H9 (cell line): ENCODE measurements around the gene HK3. TPM values are rescaled to one million over a fixed set of nuclear protein-coding genes. Genes with fewer than 3 reads are reported as not detected.

Source experiments
- DNase-seq: peaks from one replicate; pipeline ENCODE4 v3.0.0-alpha.2; 2017
- H2AFZ ChIP-seq: one replicate; pipeline ENCODE4 v1.6.1; 2013; ENCODE audit warnings: mild to moderate bottlenecking, low read length, control low read depth, moderate library complexity
- H2AK5ac ChIP-seq: 2 replicates; pipeline ENCODE4 v1.6.1; 2013; ENCODE audit warnings: low read length, control low read depth, mixed read lengths; ENCODE audit not compliant: insufficient read length
- H2BK120ac ChIP-seq: one replicate; pipeline ENCODE4 v1.6.1; 2013; ENCODE audit warnings: low read depth, mild to moderate bottlenecking, low read length, control low read depth, inconsistent platforms; ENCODE audit not compliant: poor library complexity, severe bottlenecking
- H2BK12ac ChIP-seq: 2 replicates; pipeline ENCODE4 v1.6.1; 2013; ENCODE audit warnings: low read length, control low read depth, mixed read lengths, low read depth; ENCODE audit not compliant: insufficient read length
- H2BK15ac ChIP-seq: 2 replicates; pipeline ENCODE4 v1.6.1; 2013; ENCODE audit warnings: low read depth, low read length, control low read depth
- H2BK20ac ChIP-seq: one replicate; pipeline ENCODE4 v1.6.1; 2013; ENCODE audit warnings: low read depth, mild to moderate bottlenecking, low read length, control low read depth, inconsistent platforms; ENCODE audit not compliant: poor library complexity, severe bottlenecking
- H2BK5ac ChIP-seq: 2 replicates; pipeline ENCODE4 v1.6.1; 2013; ENCODE audit warnings: low read length, control low read depth, mixed read lengths; ENCODE audit not compliant: insufficient read length
- H3K14ac ChIP-seq: 2 replicates; pipeline ENCODE4 v1.6.1; 2013; ENCODE audit warnings: low read length, control low read depth; ENCODE audit not compliant: insufficient read depth
- H3K18ac ChIP-seq: 2 replicates; pipeline ENCODE4 v1.6.1; 2013; ENCODE audit warnings: low read depth, mild to moderate bottlenecking, mixed read lengths, low read length, control low read depth; ENCODE audit not compliant: insufficient read length
- H3K23ac ChIP-seq: 2 replicates; pipeline ENCODE4 v1.6.1; 2013; ENCODE audit warnings: low read length, control low read depth, mixed read lengths, low read depth; ENCODE audit not compliant: insufficient read length
- H3K23me2 ChIP-seq: 2 replicates; pipeline ENCODE4 v1.6.1; 2013; ENCODE audit warnings: low read depth, mild to moderate bottlenecking, mixed read lengths, low read length, control low read depth; ENCODE audit not compliant: insufficient read length, poor library complexity, severe bottlenecking
- H3K27ac ChIP-seq: 2 replicates; pipeline ENCODE4 v1.5.1; 2013; ENCODE audit warnings: low read length, control low read depth, mixed read lengths, low read depth; ENCODE audit not compliant: insufficient read length
- H3K27me3 ChIP-seq: 2 replicates; pipeline ENCODE4 v1.6.1; 2013; ENCODE audit warnings: low read length, control low read depth, inconsistent platforms; ENCODE audit not compliant: insufficient read depth
- H3K4ac ChIP-seq: 2 replicates; pipeline ENCODE4 v1.6.1; 2013; ENCODE audit warnings: low read depth, mild to moderate bottlenecking, control low read depth, inconsistent platforms, low read length, moderate library complexity
- H3K4me1 ChIP-seq: 2 replicates; pipeline ENCODE4 v1.6.1; 2013; ENCODE audit warnings: low read length, control low read depth, inconsistent platforms; ENCODE audit not compliant: insufficient read depth
- H3K4me2 ChIP-seq: 2 replicates; pipeline ENCODE4 v1.6.1; 2013; ENCODE audit warnings: low read length, control low read depth, mixed read lengths; ENCODE audit not compliant: insufficient read length, insufficient read depth
- H3K56ac ChIP-seq: 2 replicates; pipeline ENCODE4 v1.6.1; 2013; ENCODE audit warnings: low read depth, mild to moderate bottlenecking, mixed read lengths, low read length, control low read depth; ENCODE audit not compliant: insufficient read length
- H3K79me1 ChIP-seq: 2 replicates; pipeline ENCODE4 v1.6.1; 2013; ENCODE audit warnings: low read depth, mild to moderate bottlenecking, moderate library complexity, low read length, control low read depth, inconsistent platforms; ENCODE audit not compliant: insufficient read depth, poor library complexity, severe bottlenecking
- H3K79me2 ChIP-seq: 2 replicates; pipeline ENCODE4 v1.6.1; 2013; ENCODE audit warnings: low read length, control low read depth, inconsistent platforms; ENCODE audit not compliant: insufficient read depth
- H3K9ac ChIP-seq: 2 replicates; pipeline ENCODE4 v1.6.1; 2013; ENCODE audit warnings: low read length, control low read depth, mixed read lengths; ENCODE audit not compliant: insufficient read length; ENCODE audit errors: extremely low read depth
- H3K9me3 ChIP-seq: one replicate; pipeline ENCODE4 v1.6.1; 2013; ENCODE audit warnings: low read depth, low read length, inconsistent platforms; ENCODE audit not compliant: control insufficient read depth
- H3T11ph ChIP-seq: one replicate; pipeline ENCODE4 v1.6.1; 2013; ENCODE audit warnings: mild to moderate bottlenecking, low read length, control low read depth, inconsistent platforms
- H4K20me1 ChIP-seq: one replicate; pipeline ENCODE4 v1.6.1; 2013; ENCODE audit not compliant: control insufficient read depth, insufficient read length, insufficient read depth
- H4K5ac ChIP-seq: 2 replicates; pipeline ENCODE4 v1.6.1; 2013; ENCODE audit warnings: low read depth, mild to moderate bottlenecking, mixed read lengths, low read length, control low read depth; ENCODE audit not compliant: insufficient read length
- H4K8ac ChIP-seq: replicated peaks from 2 replicates; pipeline ENCODE4 v1.6.1; 2013; ENCODE audit warnings: low read length, control low read depth, mixed read lengths, low read depth; ENCODE audit not compliant: insufficient read length
- H4K91ac ChIP-seq: 2 replicates; pipeline ENCODE4 v1.6.1; 2013; ENCODE audit warnings: low read depth, mild to moderate bottlenecking, moderate library complexity, mixed read lengths, low read length, control low read depth; ENCODE audit not compliant: insufficient read length
- H3K27ac Mint-ChIP-seq, 3 experiments: 2 replicates in 2 of 3; 3 replicates in 1 of 3; pipeline ENCODE4 v1.8.0; 2020 to 2021; ENCODE audit warnings: mixed read lengths in 3 of 3, mild to moderate bottlenecking in 1 of 3, moderate library complexity in 1 of 3
- H3K27me3 Mint-ChIP-seq: 2 replicates; pipeline ENCODE4 v1.8.0; 2021; ENCODE audit warnings: low read depth, mild to moderate bottlenecking, moderate library complexity, mixed read lengths
- H3K36me3 Mint-ChIP-seq, 3 experiments: 2 replicates in 2 of 3; 3 replicates in 1 of 3; pipeline ENCODE4 v1.8.0; 2020 to 2021; ENCODE audit warnings: low read depth in 3 of 3, mixed read lengths in 3 of 3; ENCODE audit not compliant: insufficient read depth in 1 of 3
- H3K4me1 Mint-ChIP-seq, 2 experiments: 2 replicates each; pipeline ENCODE4 v1.8.0; 2020; ENCODE audit warnings: mixed read lengths in 2 of 2
- H3K4me3 Mint-ChIP-seq, 2 experiments: 2 replicates in 1 of 2; 3 replicates in 1 of 2; pipeline ENCODE4 v1.8.0; 2020 to 2021; ENCODE audit warnings: mild to moderate bottlenecking in 2 of 2, mixed read lengths in 2 of 2, moderate library complexity in 1 of 2
- H3K9me3 Mint-ChIP-seq, 2 experiments: 2 replicates in 1 of 2; 3 replicates in 1 of 2; pipeline ENCODE4 v1.8.0; 2020; ENCODE audit warnings: mild to moderate bottlenecking in 2 of 2, mixed read lengths in 2 of 2, moderate library complexity in 1 of 2
- WGBS: extraction: QIAGEN DNeasy Blood & Tissue Kit; methylation state at CpG from one replicate; pipeline ENCODE4 v1.1.7; 2013; ENCODE audit warnings: missing lambda C conversion rate, low lambda C conversion rate, mixed read lengths; ENCODE audit not compliant: insufficient read length; ENCODE audit errors: extremely low coverage; 5-methylcytosine and 5-hydroxymethylcytosine counted together
- total RNA-seq: library from RNA; stranded (reverse); gene quantifications from 2 replicates; pipeline ENCODE4 v1.2.1, GENCODE V29; 2021
- TF ChIP-seq, protein P1 (sequence below): fragments of 200-600 bp; sonication (generic); conservative IDR thresholded peaks from 3 replicates; pipeline ENCODE4 v1.8.0; 2021; ENCODE audit warnings: antibody characterized with exemption, mild to moderate bottlenecking

HK3 gene
- total RNA-seq, 1 experiment from 2014 or later, result not detected

DNA sequence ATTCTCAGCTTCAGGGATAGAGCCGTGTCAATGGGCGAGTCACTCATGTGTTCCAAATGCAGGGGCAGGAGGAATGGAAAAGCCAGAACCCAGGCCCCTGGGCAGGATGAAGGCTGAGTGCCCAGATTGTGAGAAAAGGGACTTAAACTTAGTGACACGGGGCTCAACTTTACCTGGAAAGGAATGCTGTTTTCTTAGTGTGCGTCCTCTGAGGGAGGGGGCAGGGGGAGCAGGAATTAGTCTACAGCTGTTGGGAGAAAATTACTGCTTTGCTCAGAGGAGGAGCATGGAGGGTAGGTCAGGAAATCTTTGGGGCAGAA, 14.6 kb downstream of the HK3 start:
- Histone ChIP-seq H3K18ac (no peak overlapping the region), H2BK20ac (no peak overlapping the region), H4K20me1 (no peaks in the 10 kb centered on the region), H2BK12ac (no peak overlapping the region), H3K23me2 (no peaks in the 10 kb centered on the region), H3K4me2 (no peak overlapping the region), H3K9ac (no peak overlapping the region), H4K5ac (no peak overlapping the region), H2BK120ac (no peak overlapping the region), H4K91ac (no peak overlapping the region), H2AFZ (no peak overlapping the region), H3K79me1 (no peaks in the 10 kb centered on the region), H3K27ac (no peak overlapping the region), H3K14ac (no peak overlapping the region), H4K8ac (no peak overlapping the region), H3K79me2 (no peaks in the 10 kb centered on the region), H2BK15ac (no peak overlapping the region), H3K9me3 (no peaks in the 10 kb centered on the region), H2BK5ac (no peak overlapping the region), H3K4ac (no peak overlapping the region), H3K27me3 (no peaks in the 10 kb centered on the region), H2AK5ac (no peak overlapping the region), H3T11ph (no peak overlapping the region), H3K23ac (no peak overlapping the region), H3K56ac (no peak overlapping the region), H3K4me1 (no peaks in the 10 kb centered on the region)
- TF ChIP-seq, protein P1, sequence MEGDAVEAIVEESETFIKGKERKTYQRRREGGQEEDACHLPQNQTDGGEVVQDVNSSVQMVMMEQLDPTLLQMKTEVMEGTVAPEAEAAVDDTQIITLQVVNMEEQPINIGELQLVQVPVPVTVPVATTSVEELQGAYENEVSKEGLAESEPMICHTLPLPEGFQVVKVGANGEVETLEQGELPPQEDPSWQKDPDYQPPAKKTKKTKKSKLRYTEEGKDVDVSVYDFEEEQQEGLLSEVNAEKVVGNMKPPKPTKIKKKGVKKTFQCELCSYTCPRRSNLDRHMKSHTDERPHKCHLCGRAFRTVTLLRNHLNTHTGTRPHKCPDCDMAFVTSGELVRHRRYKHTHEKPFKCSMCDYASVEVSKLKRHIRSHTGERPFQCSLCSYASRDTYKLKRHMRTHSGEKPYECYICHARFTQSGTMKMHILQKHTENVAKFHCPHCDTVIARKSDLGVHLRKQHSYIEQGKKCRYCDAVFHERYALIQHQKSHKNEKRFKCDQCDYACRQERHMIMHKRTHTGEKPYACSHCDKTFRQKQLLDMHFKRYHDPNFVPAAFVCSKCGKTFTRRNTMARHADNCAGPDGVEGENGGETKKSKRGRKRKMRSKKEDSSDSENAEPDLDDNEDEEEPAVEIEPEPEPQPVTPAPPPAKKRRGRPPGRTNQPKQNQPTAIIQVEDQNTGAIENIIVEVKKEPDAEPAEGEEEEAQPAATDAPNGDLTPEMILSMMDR, result no peak
- Mint-ChIP-seq H3K27ac (no peak overlapping the region), H3K9me3 (no peaks in the 10 kb centered on the region), H3K36me3 (no peaks in the 10 kb centered on the region; a peak in 1 of 7 replicates), H3K4me1 (peaks cover 8 to 9% of the 10 kb centered on the region in 2 experiments), H3K4me3 (no peak overlapping the region), H3K27me3 (no peaks in the 10 kb centered on the region; the same call in 1 of the 2 replicates)
- DNase-seq, result no peak
- no CpG with 5 or more reads among the region's 4 CpGs for WGBS
